ENCODE results near the gene TMEM17. TPM values are rescaled to one million over a fixed set of nuclear protein-coding genes. Genes with fewer than 3 reads are reported as not detected.

Gene TMEM17
- total and polyA plus RNA-seq, 9 of the 15 experiments (the other 6 are each of a cell fraction or from before 2014, with no cell fraction given) = 0.58 to 2.2 (median 1.2) TPM

- peak; percentile 67 for TF ChIP-seq BMI1 (IDR thresholded peaks at IDR 0.05; ENCODE audit: low read length)
- peak; percentile 54 for TF ChIP-seq TAF1 (IDR thresholded peaks at IDR 0.05; ENCODE audit: control insufficient read depth, extremely low read depth, insufficient read depth, low read length, severe bottlenecking)
- no peak for TF ChIP-seq MECOM (CRISPR knock-in tag; IDR thresholded peaks at IDR 0.05)
- no peak for TF ChIP-seq EZH2 (IDR thresholded peaks at IDR 0.05; ENCODE audit: borderline replicate concordance, low read depth, low read length)
- TF ChIP-seq TEAD4 (IDR thresholded peaks at IDR 0.05; ENCODE audit: low read length) = peak; percentile 39
- no peak for TF ChIP-seq TEAD4 (CRISPR knock-in tag; IDR thresholded peaks at IDR 0.05; ENCODE audit: borderline replicate concordance)
- TF ChIP-seq HLTF (IDR thresholded peaks at IDR 0.05) = no peak
- TF ChIP-seq TRIM28 (IDR thresholded peaks at IDR 0.05) = no peak
- peak; percentile 72; the same call in 1 of the 2 replicates for TF ChIP-seq E2F5 (CRISPR knock-in tag; IDR thresholded peaks at IDR 0.05)
- no peak for TF ChIP-seq ZNF609 (CRISPR knock-in tag; IDR thresholded peaks at IDR 0.05; ENCODE audit: borderline replicate concordance)
- TF ChIP-seq PTRF (tag; IDR thresholded peaks at IDR 0.05) = no peak
- no peak for TF ChIP-seq DEAF1 (CRISPR knock-in tag; IDR thresholded peaks at IDR 0.05)
- no peak for TF ChIP-seq NFE2 (IDR thresholded peaks at IDR 0.05; ENCODE audit: low read depth)
- no peak for TF ChIP-seq GABPB2 (CRISPR knock-in tag; conservative IDR thresholded peaks at IDR 0.05)
- TF ChIP-seq ZNF764 (CRISPR knock-in tag; IDR thresholded peaks at IDR 0.05; ENCODE audit: low read depth) = no peak
- TF ChIP-seq ATF7 (IDR thresholded peaks at IDR 0.05) = peak; percentile 77
- no peak for TF ChIP-seq GTF2B (IDR thresholded peaks at IDR 0.05; ENCODE audit: extremely low read depth, insufficient read length)
- peak; percentile 87 for TF ChIP-seq HNRNPLL (IDR thresholded peaks at IDR 0.05; ENCODE audit: low read depth, low read length, poor library complexity, severe bottlenecking)
- no peak for TF ChIP-seq DNMT1 (IDR thresholded peaks at IDR 0.05)
- no peak for TF ChIP-seq DDX20 (tag; IDR thresholded peaks at IDR 0.05; ENCODE audit: low read depth)
- TF ChIP-seq MXD1 (CRISPR knock-in tag; IDR thresholded peaks at IDR 0.05; ENCODE audit: borderline replicate concordance, poor library complexity, severe bottlenecking) = no peak
Measured at GRCh38 chr2:62505750-62506420, at the start of gene TMEM17 (continued).
